DOHH2 (cell line): ENCODE data around the gene NKD1.

Source experiments
- EZH2phosphoT487 ChIP-seq: fragments of 200-600 bp; sonication (generic); IDR thresholded peaks from 2 replicates; pipeline ENCODE4 v1.6.1; 2017; ENCODE audit warnings: borderline replicate concordance, mild to moderate bottlenecking, antibody characterized with exemption, low read length, moderate library complexity, mixed read lengths
- TF ChIP-seq, protein P1 (sequence below): fragments of 200-600 bp; sonication (generic); IDR thresholded peaks from one replicate; pipeline ENCODE4 v1.5.1; 2014; ENCODE audit warnings: antibody characterized with exemption, mild to moderate bottlenecking, low read depth, low read length; ENCODE audit not compliant: poor library complexity, severe bottlenecking

DNA sequence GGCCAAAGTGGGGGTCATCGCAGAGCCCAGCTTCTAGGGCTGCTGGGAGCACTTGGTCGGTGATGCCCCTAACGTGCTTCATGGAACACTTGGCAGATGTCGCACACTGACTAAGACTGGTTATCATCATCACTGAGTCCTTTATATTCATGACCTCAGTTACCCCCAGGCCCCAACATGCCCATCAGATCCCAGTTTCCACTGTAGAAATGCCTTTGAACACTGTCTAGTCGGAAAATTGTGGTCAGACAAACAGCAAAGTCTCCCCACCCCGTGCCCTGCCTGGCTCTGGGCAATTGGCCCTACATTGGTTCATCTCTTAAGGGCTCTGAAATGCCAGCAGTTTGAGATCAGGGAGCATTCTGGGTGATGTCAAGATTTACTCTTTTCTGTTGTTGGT lies 51.3 kb downstream of the NKD1 start:
- TF ChIP-seq, protein P1, sequence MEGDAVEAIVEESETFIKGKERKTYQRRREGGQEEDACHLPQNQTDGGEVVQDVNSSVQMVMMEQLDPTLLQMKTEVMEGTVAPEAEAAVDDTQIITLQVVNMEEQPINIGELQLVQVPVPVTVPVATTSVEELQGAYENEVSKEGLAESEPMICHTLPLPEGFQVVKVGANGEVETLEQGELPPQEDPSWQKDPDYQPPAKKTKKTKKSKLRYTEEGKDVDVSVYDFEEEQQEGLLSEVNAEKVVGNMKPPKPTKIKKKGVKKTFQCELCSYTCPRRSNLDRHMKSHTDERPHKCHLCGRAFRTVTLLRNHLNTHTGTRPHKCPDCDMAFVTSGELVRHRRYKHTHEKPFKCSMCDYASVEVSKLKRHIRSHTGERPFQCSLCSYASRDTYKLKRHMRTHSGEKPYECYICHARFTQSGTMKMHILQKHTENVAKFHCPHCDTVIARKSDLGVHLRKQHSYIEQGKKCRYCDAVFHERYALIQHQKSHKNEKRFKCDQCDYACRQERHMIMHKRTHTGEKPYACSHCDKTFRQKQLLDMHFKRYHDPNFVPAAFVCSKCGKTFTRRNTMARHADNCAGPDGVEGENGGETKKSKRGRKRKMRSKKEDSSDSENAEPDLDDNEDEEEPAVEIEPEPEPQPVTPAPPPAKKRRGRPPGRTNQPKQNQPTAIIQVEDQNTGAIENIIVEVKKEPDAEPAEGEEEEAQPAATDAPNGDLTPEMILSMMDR, result no peak
- TF ChIP-seq EZH2phosphoT487, result no peak
